H9 (cell line): ENCODE measurements around the gene PDIA6. TPM values are rescaled to one million over a fixed set of nuclear protein-coding genes. Genes with fewer than 3 reads are reported as not detected.

ENCODE experiments used
- DNase-seq: peaks from one replicate; pipeline ENCODE4 v3.0.0-alpha.2; 2017
- H2AFZ ChIP-seq: one replicate; pipeline ENCODE4 v1.6.1; 2013; ENCODE audit warnings: mild to moderate bottlenecking, low read length, control low read depth, moderate library complexity
- H2AK5ac ChIP-seq: 2 replicates; pipeline ENCODE4 v1.6.1; 2013; ENCODE audit warnings: low read length, control low read depth, mixed read lengths; ENCODE audit not compliant: insufficient read length
- H2BK120ac ChIP-seq: one replicate; pipeline ENCODE4 v1.6.1; 2013; ENCODE audit warnings: low read depth, mild to moderate bottlenecking, low read length, control low read depth, inconsistent platforms; ENCODE audit not compliant: poor library complexity, severe bottlenecking
- H2BK12ac ChIP-seq: 2 replicates; pipeline ENCODE4 v1.6.1; 2013; ENCODE audit warnings: low read length, control low read depth, mixed read lengths, low read depth; ENCODE audit not compliant: insufficient read length
- H2BK15ac ChIP-seq: 2 replicates; pipeline ENCODE4 v1.6.1; 2013; ENCODE audit warnings: low read depth, low read length, control low read depth
- H2BK20ac ChIP-seq: one replicate; pipeline ENCODE4 v1.6.1; 2013; ENCODE audit warnings: low read depth, mild to moderate bottlenecking, low read length, control low read depth, inconsistent platforms; ENCODE audit not compliant: poor library complexity, severe bottlenecking
- H2BK5ac ChIP-seq: 2 replicates; pipeline ENCODE4 v1.6.1; 2013; ENCODE audit warnings: low read length, control low read depth, mixed read lengths; ENCODE audit not compliant: insufficient read length
- H3K14ac ChIP-seq: 2 replicates; pipeline ENCODE4 v1.6.1; 2013; ENCODE audit warnings: low read length, control low read depth; ENCODE audit not compliant: insufficient read depth
- H3K18ac ChIP-seq: 2 replicates; pipeline ENCODE4 v1.6.1; 2013; ENCODE audit warnings: low read depth, mild to moderate bottlenecking, mixed read lengths, low read length, control low read depth; ENCODE audit not compliant: insufficient read length
- H3K23ac ChIP-seq: 2 replicates; pipeline ENCODE4 v1.6.1; 2013; ENCODE audit warnings: low read length, control low read depth, mixed read lengths, low read depth; ENCODE audit not compliant: insufficient read length
- H3K23me2 ChIP-seq: 2 replicates; pipeline ENCODE4 v1.6.1; 2013; ENCODE audit warnings: low read depth, mild to moderate bottlenecking, mixed read lengths, low read length, control low read depth; ENCODE audit not compliant: insufficient read length, poor library complexity, severe bottlenecking
- H3K27ac ChIP-seq: 2 replicates; pipeline ENCODE4 v1.5.1; 2013; ENCODE audit warnings: low read length, control low read depth, mixed read lengths, low read depth; ENCODE audit not compliant: insufficient read length
- H3K27me3 ChIP-seq: 2 replicates; pipeline ENCODE4 v1.6.1; 2013; ENCODE audit warnings: low read length, control low read depth, inconsistent platforms; ENCODE audit not compliant: insufficient read depth
- H3K4ac ChIP-seq: 2 replicates; pipeline ENCODE4 v1.6.1; 2013; ENCODE audit warnings: low read depth, mild to moderate bottlenecking, control low read depth, inconsistent platforms, low read length, moderate library complexity
- H3K4me1 ChIP-seq: 2 replicates; pipeline ENCODE4 v1.6.1; 2013; ENCODE audit warnings: low read length, control low read depth, inconsistent platforms; ENCODE audit not compliant: insufficient read depth
- H3K4me2 ChIP-seq: 2 replicates; pipeline ENCODE4 v1.6.1; 2013; ENCODE audit warnings: low read length, control low read depth, mixed read lengths; ENCODE audit not compliant: insufficient read length, insufficient read depth
- H3K56ac ChIP-seq: 2 replicates; pipeline ENCODE4 v1.6.1; 2013; ENCODE audit warnings: low read depth, mild to moderate bottlenecking, mixed read lengths, low read length, control low read depth; ENCODE audit not compliant: insufficient read length
- H3K79me1 ChIP-seq: 2 replicates; pipeline ENCODE4 v1.6.1; 2013; ENCODE audit warnings: low read depth, mild to moderate bottlenecking, moderate library complexity, low read length, control low read depth, inconsistent platforms; ENCODE audit not compliant: insufficient read depth, poor library complexity, severe bottlenecking
- H3K79me2 ChIP-seq: 2 replicates; pipeline ENCODE4 v1.6.1; 2013; ENCODE audit warnings: low read length, control low read depth, inconsistent platforms; ENCODE audit not compliant: insufficient read depth
- H3K9ac ChIP-seq: 2 replicates; pipeline ENCODE4 v1.6.1; 2013; ENCODE audit warnings: low read length, control low read depth, mixed read lengths; ENCODE audit not compliant: insufficient read length; ENCODE audit errors: extremely low read depth
- H3K9me3 ChIP-seq: one replicate; pipeline ENCODE4 v1.6.1; 2013; ENCODE audit warnings: low read depth, low read length, inconsistent platforms; ENCODE audit not compliant: control insufficient read depth
- H3T11ph ChIP-seq: one replicate; pipeline ENCODE4 v1.6.1; 2013; ENCODE audit warnings: mild to moderate bottlenecking, low read length, control low read depth, inconsistent platforms
- H4K20me1 ChIP-seq: one replicate; pipeline ENCODE4 v1.6.1; 2013; ENCODE audit not compliant: control insufficient read depth, insufficient read length, insufficient read depth
- H4K5ac ChIP-seq: 2 replicates; pipeline ENCODE4 v1.6.1; 2013; ENCODE audit warnings: low read depth, mild to moderate bottlenecking, mixed read lengths, low read length, control low read depth; ENCODE audit not compliant: insufficient read length
- H4K8ac ChIP-seq: replicated peaks from 2 replicates; pipeline ENCODE4 v1.6.1; 2013; ENCODE audit warnings: low read length, control low read depth, mixed read lengths, low read depth; ENCODE audit not compliant: insufficient read length
- H4K91ac ChIP-seq: 2 replicates; pipeline ENCODE4 v1.6.1; 2013; ENCODE audit warnings: low read depth, mild to moderate bottlenecking, moderate library complexity, mixed read lengths, low read length, control low read depth; ENCODE audit not compliant: insufficient read length
- H3K27ac Mint-ChIP-seq, 3 experiments: 2 replicates in 2 of 3; 3 replicates in 1 of 3; pipeline ENCODE4 v1.8.0; 2020 to 2021; ENCODE audit warnings: mixed read lengths in 3 of 3, mild to moderate bottlenecking in 1 of 3, moderate library complexity in 1 of 3
- H3K27me3 Mint-ChIP-seq: 2 replicates; pipeline ENCODE4 v1.8.0; 2021; ENCODE audit warnings: low read depth, mild to moderate bottlenecking, moderate library complexity, mixed read lengths
- H3K36me3 Mint-ChIP-seq, 3 experiments: 2 replicates in 2 of 3; 3 replicates in 1 of 3; pipeline ENCODE4 v1.8.0; 2020 to 2021; ENCODE audit warnings: low read depth in 3 of 3, mixed read lengths in 3 of 3; ENCODE audit not compliant: insufficient read depth in 1 of 3
- H3K4me1 Mint-ChIP-seq, 2 experiments: 2 replicates each; pipeline ENCODE4 v1.8.0; 2020; ENCODE audit warnings: mixed read lengths in 2 of 2
- H3K4me3 Mint-ChIP-seq, 2 experiments: 2 replicates in 1 of 2; 3 replicates in 1 of 2; pipeline ENCODE4 v1.8.0; 2020 to 2021; ENCODE audit warnings: mild to moderate bottlenecking in 2 of 2, mixed read lengths in 2 of 2, moderate library complexity in 1 of 2
- H3K9me3 Mint-ChIP-seq, 2 experiments: 2 replicates in 1 of 2; 3 replicates in 1 of 2; pipeline ENCODE4 v1.8.0; 2020; ENCODE audit warnings: mild to moderate bottlenecking in 2 of 2, mixed read lengths in 2 of 2, moderate library complexity in 1 of 2
- CTCF ChIP-seq: fragments of 200-600 bp; sonication (generic); conservative IDR thresholded peaks from 3 replicates; pipeline ENCODE4 v1.8.0; 2021; ENCODE audit warnings: antibody characterized with exemption, mild to moderate bottlenecking
- WGBS: extraction: QIAGEN DNeasy Blood & Tissue Kit; methylation state at CpG from one replicate; pipeline ENCODE4 v1.1.7; 2013; ENCODE audit warnings: missing lambda C conversion rate, low lambda C conversion rate, mixed read lengths; ENCODE audit not compliant: insufficient read length; ENCODE audit errors: extremely low coverage; 5-methylcytosine and 5-hydroxymethylcytosine counted together
- total RNA-seq: library from RNA; stranded (reverse); gene quantifications from 2 replicates; pipeline ENCODE4 v1.2.1, GENCODE V29; 2021

The PDIA6 gene
- total RNA-seq, 1 experiment from 2014 or later: 301 TPM

- Mint-ChIP-seq H3K27ac (no peak overlapping the region), H3K36me3 (no peaks in the 10 kb centered on the region), H3K4me3 (no peak overlapping the region), H3K27me3 (peaks cover 38% of the 10 kb centered on the region), H3K4me1 (peaks cover 16% of the 10 kb centered on the region in 2 experiments), H3K9me3 (no peaks in the 10 kb centered on the region)
- DNase-seq: no peak
- Histone ChIP-seq H2AFZ (no peak overlapping the region), H2BK15ac (no peak overlapping the region), H3K27ac (no peak overlapping the region), H4K8ac (no peak overlapping the region), H2BK20ac (no peak overlapping the region), H4K91ac (no peak overlapping the region), H3K9ac (no peak overlapping the region), H2AK5ac (no peak overlapping the region), H3K79me1 (no peaks in the 10 kb centered on the region), H4K5ac (no peak overlapping the region), H3K23me2 (no peaks in the 10 kb centered on the region), H3K4me2 (no peak overlapping the region), H3K56ac (no peak overlapping the region), H3K4ac (no peak overlapping the region), H3K79me2 (no peaks in the 10 kb centered on the region), H3K4me1 (no peaks in the 10 kb centered on the region; the same call in 1 of the 2 replicates), H3K18ac (no peak overlapping the region), H3K27me3 (no peaks in the 10 kb centered on the region), H2BK120ac (no peak overlapping the region), H2BK12ac (no peak overlapping the region), H3K9me3 (no peaks in the 10 kb centered on the region), H4K20me1 (no peaks in the 10 kb centered on the region), H2BK5ac (no peak overlapping the region), H3K14ac (no peak overlapping the region), H3K23ac (no peak overlapping the region), H3T11ph (no peak overlapping the region)
- no peak for TF ChIP-seq CTCF
- no CpG with 5 or more reads among the region's 8 CpGs for WGBS
Observed at GRCh38 chr2:10834068-10834655, 21.6 kb upstream of the PDIA6 start.
